Stomach smooth muscle (tissue), 2 donors: ENCODE measurements around the gene NUDT16L1.

Experiments
- H3K27ac ChIP-seq: one replicate; pipeline ENCODE4 v1.7.0; 2013; ENCODE audit warnings: mild to moderate bottlenecking, low read length, inconsistent platforms
- H3K27me3 ChIP-seq, 2 donors: one replicate each; pipeline ENCODE4 v1.7.0; 2013; ENCODE audit warnings: low read length in 2 of 2; ENCODE audit not compliant: insufficient read depth in 2 of 2, control insufficient read depth in 1 of 2
- H3K36me3 ChIP-seq, 2 donors: one replicate each; pipeline ENCODE4 v1.7.0; 2013; ENCODE audit warnings: low read length in 2 of 2; ENCODE audit not compliant: control insufficient read depth in 2 of 2, insufficient read depth in 2 of 2
- H3K4me1 ChIP-seq: one replicate; pipeline ENCODE4 v1.7.0; 2013; ENCODE audit warnings: low read length; ENCODE audit not compliant: control insufficient read depth, insufficient read depth
- H3K4me3 ChIP-seq, 2 donors: one replicate each; pipeline ENCODE4 v1.7.0; 2013; ENCODE audit warnings: low read length in 2 of 2
- H3K9ac ChIP-seq, 2 donors: one replicate each; pipeline ENCODE4 v1.7.0; 2013; ENCODE audit warnings: low read length in 2 of 2, mild to moderate bottlenecking in 1 of 2
- H3K9me3 ChIP-seq, 2 donors: one replicate each; pipeline ENCODE4 v1.7.0; 2013; ENCODE audit warnings: low read length in 2 of 2; ENCODE audit not compliant: control insufficient read depth in 2 of 2
- donor health status: healthy.
- donor health status: Pancreatic carcinoma.

The NUDT16L1 gene

GRCh38 chr16:4664538-4665418, 28.6 kb upstream of the NUDT16L1 start:
- peaks cover 26 to 37% of the 10 kb centered on the region in 2 donors for H3K36me3 ChIP-seq
- H3K27me3 ChIP-seq, result no peaks in the 10 kb centered on the region
- H3K9ac ChIP-seq, result no peak overlapping the region
- H3K27ac ChIP-seq, result no peak overlapping the region
- no peaks in the 10 kb centered on the region for H3K9me3 ChIP-seq
- no peak overlapping the region for H3K4me3 ChIP-seq
- H3K4me1 ChIP-seq, result peaks cover 18% of the 10 kb centered on the region

- H3K36me3 ChIP-seq, result peaks cover 30 to 44% of the 10 kb centered on the region in 2 donors
- no peak overlapping the region for H3K9ac ChIP-seq
- H3K27me3 ChIP-seq, result no peaks in the 10 kb centered on the region
- H3K9me3 ChIP-seq, result no peaks in the 10 kb centered on the region
- no peak overlapping the region for H3K4me3 ChIP-seq
- peaks cover 12% of the 10 kb centered on the region for H3K4me1 ChIP-seq
- no peak overlapping the region for H3K27ac ChIP-seq
Observed at GRCh38 chr16:4666537-4667202, 26.7 kb upstream of the NUDT16L1 start.

- H3K27ac ChIP-seq, result no peak overlapping the region
Observed at GRCh38 chr16:4667203-4667963, 26.0 kb upstream of the NUDT16L1 start.

GRCh38 chr16:4668313-4668960, 24.9 kb upstream of the NUDT16L1 start:
- H3K4me1 ChIP-seq, result peaks cover 12% of the 10 kb centered on the region
- peaks cover 30 to 48% of the 10 kb centered on the region in 2 donors for H3K36me3 ChIP-seq
- H3K4me3 ChIP-seq, result no peak overlapping the region
- no peaks in the 10 kb centered on the region for H3K27me3 ChIP-seq
- no peak overlapping the region for H3K9ac ChIP-seq
- H3K9me3 ChIP-seq, result no peaks in the 10 kb centered on the region
- no peak overlapping the region for H3K27ac ChIP-seq

More at GRCh38 chr16:4667203-4667963, 26.0 kb upstream of the NUDT16L1 start:
- Histone ChIP-seq H3K9me3 (no peaks in the 10 kb centered on the region), H3K36me3 (peaks cover 30 to 44% of the 10 kb centered on the region in 2 donors), H3K4me3 (no peak overlapping the region), H3K27me3 (no peaks in the 10 kb centered on the region), H3K4me1 (peaks cover 12% of the 10 kb centered on the region), H3K9ac (no peak overlapping the region)

GRCh38 chr16:4673387-4674046, 19.8 kb upstream of the NUDT16L1 start:
- H3K9ac ChIP-seq, result no peak overlapping the region
- H3K4me1 ChIP-seq, result no peaks in the 10 kb centered on the region
- no peaks in the 10 kb centered on the region for H3K9me3 ChIP-seq
- H3K27ac ChIP-seq, result no peak overlapping the region
- H3K36me3 ChIP-seq, result peaks cover 24 to 35% of the 10 kb centered on the region in 2 donors
- no peaks in the 10 kb centered on the region for H3K27me3 ChIP-seq
- H3K4me3 ChIP-seq, result no peak overlapping the region

- Histone ChIP-seq H3K27me3 (no peaks in the 10 kb centered on the region), H3K4me3 (no peak overlapping the region), H3K36me3 (peaks cover 14 to 26% of the 10 kb centered on the region in 2 donors), H3K4me1 (no peaks in the 10 kb centered on the region), H3K9me3 (no peaks in the 10 kb centered on the region), H3K27ac (no peak overlapping the region), H3K9ac (no peak overlapping the region)
Observed at GRCh38 chr16:4674926-4675530, 18.3 kb upstream of the NUDT16L1 start.

- peaks cover 12 to 26% of the 10 kb centered on the region in 2 donors for H3K36me3 ChIP-seq
- no peak overlapping the region for H3K4me3 ChIP-seq
- H3K27ac ChIP-seq, result no peak overlapping the region
- H3K9ac ChIP-seq, result no peak overlapping the region
- no peaks in the 10 kb centered on the region for H3K9me3 ChIP-seq
- no peaks in the 10 kb centered on the region for H3K27me3 ChIP-seq
- no peaks in the 10 kb centered on the region for H3K4me1 ChIP-seq
Observed at GRCh38 chr16:4675864-4676786, 17.2 kb upstream of the NUDT16L1 start.

- no peaks in the 10 kb centered on the region for H3K9me3 ChIP-seq
- H3K4me3 ChIP-seq, result no peak overlapping the region
- H3K27me3 ChIP-seq, result no peaks in the 10 kb centered on the region
- peaks cover 9 to 22% of the 10 kb centered on the region in 2 donors for H3K36me3 ChIP-seq
- H3K27ac ChIP-seq, result no peak overlapping the region
- H3K4me1 ChIP-seq, result no peaks in the 10 kb centered on the region
- no peak overlapping the region for H3K9ac ChIP-seq
Observed at GRCh38 chr16:4676831-4677230, 16.5 kb upstream of the NUDT16L1 start.

GRCh38 chr16:4677390-4677789, 16.0 kb upstream of the NUDT16L1 start:
- H3K27ac ChIP-seq, result no peak overlapping the region
- H3K27me3 ChIP-seq, result no peaks in the 10 kb centered on the region
- H3K4me3 ChIP-seq, result no peak overlapping the region
- no peaks in the 10 kb centered on the region for H3K9me3 ChIP-seq
- peaks cover 9 to 22% of the 10 kb centered on the region in 2 donors for H3K36me3 ChIP-seq
- H3K9ac ChIP-seq, result no peak overlapping the region
- peaks cover under 1% of the 10 kb centered on the region for H3K4me1 ChIP-seq
